ENCODE data around the gene KNDC1. TPM values are rescaled to one million over a fixed set of nuclear protein-coding genes. Genes with fewer than 3 reads are reported as not detected.
A peak's percentile ranks its signal among the peaks of the same experiment; 100 is the strongest.

Gene KNDC1
- total RNA-seq, 1 experiment from 2014 or later: 15.7 TPM

- Histone ChIP-seq H3K18ac (ENCODE audit: insufficient read length, low read depth, low read length) (no peak overlapping the region), H3K14ac (ENCODE audit: insufficient read depth, low read length) (no peak overlapping the region), H3K4ac (ENCODE audit: low read depth, low read length) (no peak overlapping the region), H3K79me1 (ENCODE audit: insufficient read depth, low read depth, low read length, poor library complexity, severe bottlenecking) (no peaks in the 10 kb centered on the region), H3K23me2 (ENCODE audit: insufficient read length, low read depth, low read length, poor library complexity, severe bottlenecking) (no peaks in the 10 kb centered on the region), H3K79me2 (ENCODE audit: insufficient read depth, low read length) (no peaks in the 10 kb centered on the region), H3K4me2 (ENCODE audit: insufficient read depth, insufficient read length, low read length) (peak overlapping the region; percentile 28), H4K5ac (ENCODE audit: insufficient read length, low read depth, low read length) (no peak overlapping the region), H4K20me1 (ENCODE audit: control insufficient read depth, insufficient read depth, insufficient read length) (no peaks in the 10 kb centered on the region), H4K8ac (replicated peaks; ENCODE audit: insufficient read length, low read depth, low read length) (no peak overlapping the region), H2AFZ (ENCODE audit: low read length) (no peak overlapping the region), H3K27me3 (ENCODE audit: insufficient read depth, low read length) (no peaks in the 10 kb centered on the region), H4K91ac (ENCODE audit: insufficient read length, low read depth, low read length) (no peak overlapping the region), H3K23ac (ENCODE audit: insufficient read length, low read depth, low read length) (no peak overlapping the region), H3K56ac (ENCODE audit: insufficient read length, low read depth, low read length) (no peak overlapping the region), H2BK15ac (ENCODE audit: low read depth, low read length) (no peak overlapping the region), H2BK5ac (ENCODE audit: insufficient read length, low read length) (no peak overlapping the region), H2BK120ac (ENCODE audit: low read depth, low read length, poor library complexity, severe bottlenecking) (no peak overlapping the region), H2BK20ac (ENCODE audit: low read depth, low read length, poor library complexity, severe bottlenecking) (no peak overlapping the region), H3K9ac (ENCODE audit: extremely low read depth, insufficient read length, low read length) (no peak overlapping the region), H3K27ac (ENCODE audit: insufficient read length, low read depth, low read length) (no peak overlapping the region), H3T11ph (ENCODE audit: low read length) (no peak overlapping the region), H3K4me1 (ENCODE audit: insufficient read depth, low read length) (no peaks in the 10 kb centered on the region), H2AK5ac (ENCODE audit: insufficient read length, low read length) (no peak overlapping the region), H2BK12ac (ENCODE audit: insufficient read length, low read depth, low read length) (no peak overlapping the region), H3K9me3 (ENCODE audit: control insufficient read depth, low read depth, low read length) (no peaks in the 10 kb centered on the region)
- Mint-ChIP-seq H3K36me3 (ENCODE audit: insufficient read depth in 1 of 3, low read depth in 3 of 3) (peaks cover 2 to 21% (median 8%) of the 10 kb centered on the region in 3 experiments; a peak in 5 of 7 replicates), H3K27ac (no peak overlapping the region), H3K4me1 (peaks cover 12 to 22% of the 10 kb centered on the region in 2 experiments), H3K9me3 (peaks cover 4 to 5% of the 10 kb centered on the region in 2 experiments; a peak in 2 of 5 replicates), H3K27me3 (ENCODE audit: low read depth) (peaks cover 5% of the 10 kb centered on the region), H3K4me3 (peak overlapping the region; percentile 29 to 34; a peak in 3 of 5 replicates)
- DNase-seq: peak; percentile 93
- WGBS (ENCODE audit: extremely low coverage, insufficient read length, low lambda C conversion rate): no CpG with 5 or more reads among the region's 28 CpGs
- no peak for TF ChIP-seq CTCF (conservative IDR thresholded peaks at IDR 0.05)
These were observed 59.8 kb downstream of the KNDC1 start for GRCh38 chr10:133219782-133220181.

Measured in H9 (cell line).